CD4-positive, alpha-beta memory T cell (primary cell): ENCODE data around the gene NOL3. TPM values are rescaled to one million over a fixed set of nuclear protein-coding genes. Genes with fewer than 3 reads are reported as not detected.

ENCODE experiments used
- CTCF ChIA-PET: fragments of 350-600 bp; sonication (Branson Sonifier 250); formaldehyde crosslinking; loops from one replicate; lab custom pipeline; 2021; ENCODE audit warnings: inconsistent platforms; ENCODE audit not compliant: partially characterized antibody; lab: Charles Lee
- POLR2A ChIA-PET: fragments of 350-600 bp; sonication (Branson Sonifier 250); formaldehyde crosslinking; loops from one replicate; lab custom pipeline; 2021; ENCODE audit not compliant: partially characterized antibody; lab: Charles Lee
- DNase-seq, 5 donors: peaks; one replicate each; pipeline versions ENCODE4 v3.0.0 to v3.0.0-alpha.2; 2020 to 2022; ENCODE audit warnings: mixed read lengths in 1 of 5
- H3K27ac ChIP-seq: one replicate; pipeline ENCODE4 v1.7.0; 2013; ENCODE audit warnings: low read depth, low read length
- H3K27me3 ChIP-seq: 2 replicates; pipeline ENCODE4 v1.7.0; 2013; ENCODE audit warnings: mild to moderate bottlenecking, low read length, moderate library complexity; ENCODE audit not compliant: insufficient read depth
- H3K36me3 ChIP-seq: 2 replicates; pipeline ENCODE4 v1.7.0; 2013; ENCODE audit warnings: mild to moderate bottlenecking, low read length, moderate library complexity; ENCODE audit not compliant: insufficient read depth
- H3K4me1 ChIP-seq: 2 replicates; pipeline ENCODE4 v1.7.0; 2013; ENCODE audit warnings: mild to moderate bottlenecking, low read length, moderate library complexity; ENCODE audit not compliant: insufficient read depth
- H3K4me3 ChIP-seq, 2 donors: one replicate each; pipeline ENCODE4 v1.7.0; 2013; ENCODE audit warnings: low read length in 2 of 2, mild to moderate bottlenecking in 1 of 2
- H3K9me3 ChIP-seq, 2 donors: one replicate each; pipeline ENCODE4 v1.7.0; 2013; ENCODE audit warnings: low read length in 2 of 2, control low read depth in 1 of 2; ENCODE audit not compliant: control insufficient read depth in 1 of 2
- H3K27ac Mint-ChIP-seq, 7 donors: one replicate each; pipeline ENCODE4 v1.8.0; 2020 to 2021; ENCODE audit warnings: mixed read lengths in 7 of 7, mild to moderate bottlenecking in 6 of 7, inconsistent platforms in 3 of 7, moderate library complexity in 3 of 7
- H3K27me3 Mint-ChIP-seq, 2 donors: one replicate each; pipeline ENCODE4 v1.8.0; 2020 to 2021; ENCODE audit warnings: mixed read lengths in 2 of 2
- H3K36me3 Mint-ChIP-seq, 2 donors: one replicate each; pipeline ENCODE4 v1.8.0; 2020 to 2021; ENCODE audit warnings: mixed read lengths in 2 of 2, inconsistent platforms in 1 of 2, mild to moderate bottlenecking in 1 of 2
- H3K4me1 Mint-ChIP-seq, 4 donors: one replicate each; pipeline ENCODE4 v1.8.0; 2020 to 2021; ENCODE audit warnings: mixed read lengths in 4 of 4, mild to moderate bottlenecking in 1 of 4
- H3K4me3 Mint-ChIP-seq, 8 donors: one replicate each; pipeline ENCODE4 v1.8.0; 2020 to 2021; ENCODE audit warnings: mixed read lengths in 8 of 8, mild to moderate bottlenecking in 7 of 8, moderate library complexity in 6 of 8, inconsistent platforms in 3 of 8
- H3K9me3 Mint-ChIP-seq, 8 donors: one replicate each; pipeline ENCODE4 v1.8.0; 2020 to 2021; ENCODE audit warnings: mixed read lengths in 8 of 8, mild to moderate bottlenecking in 5 of 8, inconsistent platforms in 3 of 8, moderate library complexity in 1 of 8
- intact Hi-C: fragments of 100-400 bp; cut with micrococcal nuclease; formaldehyde crosslinking; loops from one replicate; pipeline ENCODE4 v1.15.1; 2023
- polyA plus RNA-seq, 2 donors: library from polyadenylated mRNA; unstranded; fragments of 300-500 nt; fragmentation: Illumina TruSeq; gene quantifications; one replicate each; pipeline ENCODE4 v1.2.3, GENCODE V29; 2021
- total RNA-seq, 2 experiments: library from RNA; stranded (reverse); gene quantifications; one replicate each; pipeline ENCODE4 v1.2.3, GENCODE V29; 2021

The NOL3 gene
- total and polyA plus RNA-seq, 4 experiments from 2014 or later, result 1.3 to 12.5 (median 5.7) TPM

DNA sequence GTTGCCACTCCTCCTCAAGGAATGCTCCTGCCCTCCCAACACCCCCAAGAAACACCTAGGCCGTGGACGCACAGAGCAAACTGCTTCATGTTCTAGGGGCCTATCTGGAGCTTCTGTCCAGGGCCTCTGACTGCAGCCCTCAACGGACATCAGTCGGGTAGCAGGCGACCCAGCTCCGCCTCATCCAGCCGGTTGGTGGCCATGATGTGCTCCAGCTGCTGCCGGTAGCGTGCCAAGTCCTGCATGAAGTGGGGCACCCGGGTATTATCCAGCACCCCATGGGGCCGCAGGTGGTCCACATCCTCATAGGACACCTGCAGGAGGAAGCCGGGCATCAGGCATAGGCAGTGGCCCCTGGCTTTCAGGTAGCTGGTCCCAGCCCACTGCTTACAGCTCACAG is 6.3 kb downstream of the NOL3 start:
- Histone ChIP-seq H3K27ac (no peak overlapping the region), H3K4me1 (peaks cover 37% of the 10 kb centered on the region), H3K27me3 (peaks cover 4% of the 10 kb centered on the region), H3K9me3 (no peaks in the 10 kb centered on the region), H3K4me3 (no peak overlapping the region), H3K36me3 (no peaks in the 10 kb centered on the region)
- no peak overlapping the region for H3K27ac Mint-ChIP-seq
- H3K9me3 Mint-ChIP-seq, result no peaks in the 10 kb centered on the region
- peaks cover 18 to 46% (median 30%) of the 10 kb centered on the region in 4 donors for H3K4me1 Mint-ChIP-seq
- ChIA-PET CTCF (interaction anchor here (5.0 to 6.1 kb wide), 3 partner anchors 8 to 23 kb away, joined by 32 to 71 read pairs (median 43); partner anchors contain the start of genes FBXL8, MATCAP1 and TRADD), POLR2A (interaction anchor here (0.6 to 13.9 kb wide), 6 partner anchors 8 to 732 kb away, joined by 3 to 320 read pairs (median 18); partner anchors contain the start of genes B3GNT9, FBXL8, HSF4 and MATCAP1)
- DNase-seq, result no peak
- H3K27me3 Mint-ChIP-seq, result peaks cover under 1 to 5% of the 10 kb centered on the region in 2 donors
- intact Hi-C loops, result no loop called here
- H3K4me3 Mint-ChIP-seq, result peak overlapping the region in 1 of 8 donors; percentile 36
- no peaks in the 10 kb centered on the region for H3K36me3 Mint-ChIP-seq

DNA sequence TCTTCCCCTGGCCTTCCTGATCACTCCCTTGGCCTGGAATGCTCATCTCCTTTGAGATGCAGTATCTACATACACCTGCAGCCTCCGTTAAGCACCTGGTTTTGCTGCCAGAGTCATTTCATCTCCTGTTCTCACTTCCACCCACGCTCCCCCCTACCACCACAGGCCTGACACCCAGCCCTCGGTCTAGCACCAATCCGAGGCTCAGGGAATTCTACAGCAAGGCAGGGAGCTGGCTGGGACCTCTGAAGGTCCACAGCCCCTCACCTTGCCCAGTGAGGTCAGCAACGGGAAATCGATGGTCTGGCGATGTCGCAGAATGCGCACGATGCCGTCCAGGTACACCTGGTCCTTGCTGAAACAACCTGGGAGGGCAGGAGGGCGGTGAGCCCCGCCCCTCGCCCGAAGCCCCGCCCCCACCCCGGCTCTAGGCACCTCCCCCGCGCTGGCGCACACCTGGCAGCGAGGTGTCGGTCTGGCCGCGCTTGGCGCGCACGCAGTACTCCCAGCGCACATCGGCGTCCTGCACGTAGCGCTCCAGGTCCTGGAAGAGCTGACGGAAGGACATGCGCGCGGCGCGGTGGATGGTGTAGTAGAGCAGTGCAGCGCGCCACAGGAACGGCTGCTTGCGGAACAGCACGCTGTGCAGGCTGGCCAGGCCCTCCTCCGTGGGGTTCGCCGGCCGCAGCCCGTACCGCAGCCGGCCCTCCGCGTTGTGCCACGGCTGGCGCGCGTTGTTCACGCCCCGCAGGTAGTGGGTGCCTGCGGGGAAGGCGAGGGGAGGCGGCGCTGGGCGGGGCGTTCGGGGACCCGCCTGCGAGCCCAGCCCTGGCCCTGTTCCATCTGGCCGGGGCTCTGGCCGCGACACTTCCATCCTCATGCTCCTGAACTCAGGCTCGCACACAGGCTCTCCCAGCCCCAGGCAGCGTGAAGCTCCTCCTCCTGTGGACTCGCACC is 7.7 kb downstream of the NOL3 start:
- Mint-ChIP-seq H3K27ac (peak overlapping the region in 5 of 7 donors; percentile 19 to 81 (median 54)), H3K27me3 (peaks cover 0 to 5% of the 10 kb centered on the region in 2 donors), H3K4me1 (peaks cover 18 to 42% (median 29%) of the 10 kb centered on the region in 4 donors), H3K9me3 (no peaks in the 10 kb centered on the region), H3K4me3 (peak overlapping the region; percentile 61 to 81 (median 77)), H3K36me3 (no peaks in the 10 kb centered on the region)
- Histone ChIP-seq H3K27ac (no peak overlapping the region), H3K36me3 (no peaks in the 10 kb centered on the region), H3K9me3 (no peaks in the 10 kb centered on the region), H3K27me3 (peaks cover 4% of the 10 kb centered on the region), H3K4me1 (peaks cover 40% of the 10 kb centered on the region), H3K4me3 (peak overlapping the region in 1 of 2 donors; percentile 35)
- intact Hi-C loops, result loop anchor here (1.0 kb wide), 2 partner anchors 19 to 69 kb away; partner anchors contain the start of genes FBXL8, FHOD1 and TRADD
- DNase-seq, result peak; percentile 63 to 82 (median 72)
- ChIA-PET POLR2A (interaction anchor here (0.7 to 13.9 kb wide), 6 partner anchors 6 to 149 kb away, joined by 3 to 320 read pairs (median 3); partner anchors contain the start of genes CBFB, FBXL8, HSF4 and MATCAP1), CTCF (interaction anchor here (5.0 to 6.1 kb wide), 3 partner anchors 7 to 24 kb away, joined by 32 to 71 read pairs (median 43); partner anchors contain the start of genes FBXL8, MATCAP1 and TRADD)

DNA sequence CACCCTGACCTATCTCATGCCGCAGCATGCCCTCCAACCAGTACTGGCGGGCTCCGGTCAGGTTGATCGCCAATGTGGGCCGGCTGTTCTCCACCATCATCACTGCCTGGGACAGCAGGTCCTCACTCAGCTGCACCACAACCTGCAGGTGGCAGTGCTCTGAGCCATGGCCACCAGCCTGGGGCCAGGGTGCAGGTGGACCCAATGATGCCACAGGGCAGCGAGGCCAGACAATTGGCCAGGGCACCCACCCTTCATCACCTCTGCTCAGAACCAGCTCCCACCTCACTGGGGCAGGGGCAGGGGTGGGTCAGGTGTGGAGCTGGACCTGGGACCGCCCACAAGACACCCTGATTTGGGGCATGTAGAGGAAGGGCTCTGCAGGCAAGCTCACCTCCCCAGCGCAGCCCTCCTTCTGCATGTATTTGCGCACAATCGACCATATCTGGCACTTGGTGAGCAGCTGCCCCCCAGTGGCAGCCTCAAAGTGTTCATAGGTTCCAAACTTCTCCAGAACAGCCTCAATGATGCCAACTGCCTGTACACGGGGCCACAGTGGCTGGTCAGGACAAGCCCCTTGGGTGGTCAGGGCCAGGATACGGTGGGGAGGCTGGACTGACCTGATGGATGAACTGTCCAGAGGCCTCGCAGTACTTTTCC is 9.2 kb downstream of the NOL3 start:
- Mint-ChIP-seq H3K4me3 (peak overlapping the region in 2 of 8 donors; percentile 23 to 56), H3K27me3 (no peaks in the 10 kb centered on the region), H3K4me1 (peaks cover 8 to 29% (median 19%) of the 10 kb centered on the region in 4 donors), H3K27ac (peak overlapping the region in 2 of 7 donors; percentile 20 to 23), H3K9me3 (no peaks in the 10 kb centered on the region), H3K36me3 (no peaks in the 10 kb centered on the region)
- POLR2A ChIA-PET, result interaction anchor here (0.9 to 13.9 kb wide), 3 partner anchors 17 to 27 kb away, joined by 3 to 320 read pairs (median 4); partner anchors contain the start of genes FBXL8, HSF4 and TRADD
- DNase-seq, result peak in 1 of 5 donors; percentile 24
- Histone ChIP-seq H3K9me3 (no peaks in the 10 kb centered on the region), H3K4me3 (no peak overlapping the region), H3K27me3 (no peaks in the 10 kb centered on the region), H3K27ac (no peak overlapping the region), H3K36me3 (no peaks in the 10 kb centered on the region), H3K4me1 (peaks cover 31% of the 10 kb centered on the region)
- intact Hi-C loops, result no loop called here
- CTCF ChIA-PET, result interaction anchor here (0.9 to 1.1 kb wide), 3 partner anchors 24 to 162 kb away, joined by 3 to 4 read pairs (median 3); no protein-coding TSS in a partner anchor

DNA sequence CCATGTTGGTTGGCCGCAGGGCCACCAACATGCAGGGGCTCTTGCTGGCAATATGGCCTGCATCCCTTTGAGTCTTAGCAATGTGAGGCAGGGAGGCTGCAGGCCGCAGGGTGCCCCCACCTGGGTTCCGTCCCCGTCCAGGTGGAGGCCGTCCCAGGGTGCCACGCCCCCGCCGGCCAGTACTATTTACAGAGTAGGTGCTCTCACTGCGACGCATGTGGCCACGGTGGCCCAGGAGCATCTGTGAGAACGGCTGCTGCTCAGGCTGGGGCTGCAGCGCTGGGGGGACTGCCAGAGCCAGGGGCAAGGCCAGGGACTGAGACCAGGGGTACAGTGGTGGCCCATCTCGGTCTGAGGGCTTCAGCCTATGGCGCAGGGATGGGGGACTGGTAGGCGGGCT is 9.8 kb downstream of the NOL3 start:
- POLR2A ChIA-PET, result interaction anchor here (0.9 to 13.9 kb wide), 3 partner anchors 17 to 28 kb away, joined by 3 to 320 read pairs (median 4); partner anchors contain the start of genes FBXL8, HSF4 and TRADD
- Mint-ChIP-seq H3K36me3 (peaks cover 0 to under 1% of the 10 kb centered on the region in 2 donors), H3K4me3 (no peak overlapping the region), H3K4me1 (peaks cover 11 to 30% (median 22%) of the 10 kb centered on the region in 4 donors), H3K27me3 (no peaks in the 10 kb centered on the region), H3K9me3 (no peaks in the 10 kb centered on the region), H3K27ac (no peak overlapping the region)
- Histone ChIP-seq H3K36me3 (no peaks in the 10 kb centered on the region), H3K4me3 (no peak overlapping the region), H3K27me3 (no peaks in the 10 kb centered on the region), H3K4me1 (peaks cover 34% of the 10 kb centered on the region), H3K27ac (no peak overlapping the region), H3K9me3 (no peaks in the 10 kb centered on the region)
- DNase-seq, result no peak
- CTCF ChIA-PET, result interaction anchor here (0.9 to 1.1 kb wide), 3 partner anchors 25 to 162 kb away, joined by 3 to 4 read pairs (median 3); no protein-coding TSS in a partner anchor
- intact Hi-C loops, result no loop called here

DNA sequence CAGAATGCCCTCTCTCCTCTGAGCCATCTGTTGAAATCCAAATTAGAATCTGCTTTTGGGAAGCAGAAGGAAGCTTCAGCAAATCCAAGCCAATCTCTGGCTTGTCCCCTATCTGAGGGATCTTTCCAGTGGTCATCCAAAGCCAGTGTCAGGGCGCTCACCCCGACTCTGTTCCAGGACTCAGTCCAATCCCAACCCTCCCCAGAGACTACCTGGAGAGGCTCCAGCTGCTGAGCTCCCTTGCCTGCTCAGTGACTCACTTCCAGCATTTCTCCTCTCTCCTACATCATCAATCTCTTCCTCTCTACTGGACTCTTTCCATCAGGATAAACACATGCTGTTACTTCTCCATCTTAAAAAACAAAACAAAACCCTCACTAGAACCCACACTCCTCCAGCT is 11.0 kb downstream of the NOL3 start:
- H3K36me3 ChIP-seq, result no peaks in the 10 kb centered on the region
- no peaks in the 10 kb centered on the region for H3K9me3 ChIP-seq
- Mint-ChIP-seq H3K4me3 (no peak overlapping the region), H3K27ac (no peak overlapping the region), H3K4me1 (peaks cover 17 to 32% (median 25%) of the 10 kb centered on the region in 4 donors), H3K27me3 (peaks cover 0 to 2% of the 10 kb centered on the region in 2 donors), H3K9me3 (no peaks in the 10 kb centered on the region), H3K36me3 (peaks cover 0 to 3% of the 10 kb centered on the region in 2 donors)
- ChIA-PET POLR2A (interaction anchor here (1.7 to 5.3 kb wide), 3 partner anchors 21 to 152 kb away, joined by 4 to 117 read pairs (median 5); partner anchors contain the start of genes CBFB, FBXL8, TMEM208 and TRADD), CTCF (interaction anchor here (0.7 to 6.5 kb wide), 7 partner anchors 13 to 229 kb away, joined by 3 to 58 read pairs (median 4); partner anchors contain the start of genes FBXL8 and TRADD)
- H3K27me3 ChIP-seq, result no peaks in the 10 kb centered on the region
- H3K27ac ChIP-seq, result no peak overlapping the region
- H3K4me3 ChIP-seq, result no peak overlapping the region
- H3K4me1 ChIP-seq, result peaks cover 41% of the 10 kb centered on the region
- no peak for DNase-seq
- intact Hi-C loops, result no loop called here

DNA sequence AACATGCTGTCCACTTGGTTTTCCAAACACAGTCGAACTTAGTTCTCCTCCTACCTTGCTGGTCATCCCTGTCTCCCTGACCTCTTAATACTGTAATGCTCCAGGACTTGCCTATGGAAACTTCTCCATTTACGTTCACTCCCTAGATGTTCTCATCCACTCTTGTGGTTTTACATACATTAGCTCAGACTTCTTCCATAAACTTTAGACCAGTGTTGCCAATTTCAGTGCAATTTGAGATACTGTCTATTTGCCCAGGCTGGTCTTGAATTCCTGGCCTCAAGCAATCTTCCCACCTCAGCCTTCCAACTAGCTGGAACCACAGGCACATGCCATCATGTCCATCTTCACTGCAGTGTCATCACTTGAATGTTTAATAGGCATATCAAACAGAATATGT is 11.9 kb downstream of the NOL3 start:
- CTCF ChIA-PET, result interaction anchor here (0.7 to 6.5 kb wide), 9 partner anchors 7 to 165 kb away, joined by 3 to 58 read pairs (median 5); partner anchors contain the start of genes E2F4, FBXL8 and TRADD
- Mint-ChIP-seq H3K27me3 (peaks cover 0 to 2% of the 10 kb centered on the region in 2 donors), H3K9me3 (no peaks in the 10 kb centered on the region), H3K36me3 (peaks cover 0 to 3% of the 10 kb centered on the region in 2 donors), H3K4me3 (no peak overlapping the region), H3K4me1 (peaks cover 16 to 32% (median 21%) of the 10 kb centered on the region in 4 donors), H3K27ac (no peak overlapping the region)
- intact Hi-C loops, result loop anchor here (2.0 kb wide), 2 partner anchors 65 to 73 kb away; partner anchors contain the start of genes FHOD1 and PHAF1
- Histone ChIP-seq H3K4me3 (no peak overlapping the region), H3K9me3 (no peaks in the 10 kb centered on the region), H3K27ac (no peak overlapping the region), H3K36me3 (no peaks in the 10 kb centered on the region), H3K4me1 (peaks cover 38% of the 10 kb centered on the region), H3K27me3 (no peaks in the 10 kb centered on the region)
- POLR2A ChIA-PET, result interaction anchor here (1.3 to 5.3 kb wide), 7 partner anchors 7 to 153 kb away, joined by 3 to 117 read pairs (median 4); partner anchors contain the start of genes CBFB, FBXL8, NOL3 and PLEKHG4
- no peak for DNase-seq
